ENCODE results near the gene SARS2.
"Not testable (repeated sequence)": the region's sequence is repeated elsewhere in the genome, so short reads cannot be mapped to it uniquely, and the experiment has no call there.

The SARS2 gene

DNA sequence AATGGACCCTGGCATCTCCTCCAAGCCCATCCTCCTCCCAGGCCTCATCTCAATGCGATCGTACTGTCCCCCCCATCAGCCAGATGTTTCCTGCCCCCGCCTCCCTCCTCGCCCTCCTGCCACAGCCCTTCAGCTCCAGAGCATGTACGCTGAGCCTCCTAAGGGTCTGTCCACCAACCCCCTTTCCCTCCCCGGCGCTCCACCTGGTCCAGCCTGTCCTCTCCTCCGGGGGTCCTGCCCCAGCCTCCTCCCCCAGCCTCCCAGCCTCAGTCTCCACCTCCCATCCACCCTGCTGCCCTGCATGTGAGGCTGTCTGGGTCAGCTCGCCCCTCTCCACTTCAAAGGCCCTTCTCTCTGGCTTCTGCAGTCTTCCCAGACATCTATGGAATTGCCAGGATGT lies 35.6 kb downstream of the SARS2 start:
- TF ChIP-seq CTCF (conservative IDR thresholded peaks at IDR 0.05) = no peak
- H3K27ac ChIP-seq = no peak overlapping the region

GRCh38 chr19:38893341-38893771 lies 37.2 kb downstream of the SARS2 start:
- TF ChIP-seq CTCF (conservative IDR thresholded peaks at IDR 0.05) = no peak
- H3K27ac ChIP-seq = no peak overlapping the region

DNA sequence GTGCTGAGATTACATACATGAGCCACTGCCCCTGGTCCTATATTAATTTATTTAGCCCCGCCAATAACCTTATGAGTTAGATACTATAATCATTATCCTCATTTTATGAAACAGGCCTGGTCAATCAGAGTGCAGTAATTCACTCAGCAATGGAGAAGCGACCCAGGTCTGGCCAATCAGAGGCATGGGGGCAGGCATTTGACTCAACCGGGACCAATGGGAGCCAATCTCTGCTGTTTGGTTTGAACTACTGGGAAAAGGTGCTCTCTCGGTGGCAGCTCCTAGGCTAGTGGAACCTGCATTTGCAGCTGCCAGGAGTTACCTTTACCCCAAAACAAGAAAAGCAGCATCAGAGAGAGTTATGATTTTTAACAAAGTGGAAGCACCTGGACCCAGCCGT lies 37.7 kb downstream of the SARS2 start:
- TF ChIP-seq CTCF (conservative IDR thresholded peaks at IDR 0.05) = no peak
- H3K27ac ChIP-seq = no peak overlapping the region

DNA sequence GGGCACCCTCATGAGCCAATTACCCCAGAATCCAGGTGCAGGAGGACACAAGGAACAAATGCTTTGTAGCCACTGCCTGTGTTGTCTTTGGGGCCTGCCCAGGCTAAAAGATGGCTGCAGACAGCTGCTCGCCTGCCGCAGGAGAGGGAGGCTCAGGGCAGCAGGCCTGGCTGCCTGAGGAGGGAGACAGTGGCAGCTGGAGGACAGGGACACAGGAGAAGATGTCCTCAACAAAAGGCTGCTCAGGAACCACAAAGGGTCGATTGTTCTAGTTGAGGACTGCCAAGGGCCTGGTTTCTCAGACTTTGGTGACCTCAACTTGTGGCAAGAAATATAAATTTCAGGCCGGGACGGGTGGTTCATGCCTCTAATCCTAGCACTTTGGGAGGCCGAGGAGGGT lies 38.8 kb downstream of the SARS2 start:
- H3K27ac ChIP-seq = no peak overlapping the region
- TF ChIP-seq CTCF (conservative IDR thresholded peaks at IDR 0.05) = no peak

DNA sequence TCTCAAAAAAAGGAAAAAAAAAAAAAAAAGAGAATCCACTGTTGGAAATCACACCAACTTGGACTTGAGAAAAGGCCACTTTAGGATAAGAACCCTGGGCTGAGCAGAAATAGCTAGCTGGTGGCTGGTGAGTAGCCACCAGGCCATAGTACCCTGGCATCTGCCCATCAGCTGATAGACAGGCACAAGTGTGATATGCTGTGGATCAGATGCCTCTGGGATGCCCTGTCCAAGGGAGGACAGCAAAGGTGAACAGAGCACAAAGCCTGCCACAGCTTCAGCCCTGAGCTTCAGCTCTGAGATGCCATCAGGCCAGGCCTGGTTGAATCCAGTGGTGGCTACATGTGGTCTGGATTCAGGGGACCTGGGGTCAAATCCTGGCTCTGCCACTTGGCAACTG lies 39.9 kb downstream of the SARS2 start:
- H3K27ac ChIP-seq = no peak overlapping the region
- no peak for TF ChIP-seq CTCF (conservative IDR thresholded peaks at IDR 0.05)

- TF ChIP-seq CTCF (conservative IDR thresholded peaks at IDR 0.05) = no peak
- no peak overlapping the region for H3K27ac ChIP-seq
Observed at GRCh38 chr19:38889803-38890202, 40.8 kb downstream of the SARS2 start.

DNA sequence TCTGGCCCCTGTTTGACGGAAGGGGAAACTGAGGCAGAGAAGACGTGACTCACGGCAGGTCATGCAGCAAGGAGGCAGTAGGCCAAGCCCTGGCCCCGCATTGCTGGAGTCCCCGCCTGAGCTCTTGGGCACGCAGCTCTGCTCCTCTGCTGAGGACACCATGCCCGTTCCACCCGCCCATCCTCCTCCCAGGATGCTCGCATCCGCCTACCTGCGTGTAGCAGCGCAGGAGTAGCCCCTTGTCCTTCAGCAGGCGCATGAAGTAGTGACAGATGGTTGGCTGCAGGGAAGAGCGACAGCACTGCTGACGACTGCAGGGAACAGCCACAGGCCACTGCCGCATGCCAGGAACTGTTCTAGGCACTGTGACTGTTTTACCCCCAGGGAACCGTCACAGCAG lies 41.7 kb downstream of the SARS2 start:
- no peak for TF ChIP-seq CTCF (conservative IDR thresholded peaks at IDR 0.05)
- H3K27ac ChIP-seq = no peak overlapping the region

DNA sequence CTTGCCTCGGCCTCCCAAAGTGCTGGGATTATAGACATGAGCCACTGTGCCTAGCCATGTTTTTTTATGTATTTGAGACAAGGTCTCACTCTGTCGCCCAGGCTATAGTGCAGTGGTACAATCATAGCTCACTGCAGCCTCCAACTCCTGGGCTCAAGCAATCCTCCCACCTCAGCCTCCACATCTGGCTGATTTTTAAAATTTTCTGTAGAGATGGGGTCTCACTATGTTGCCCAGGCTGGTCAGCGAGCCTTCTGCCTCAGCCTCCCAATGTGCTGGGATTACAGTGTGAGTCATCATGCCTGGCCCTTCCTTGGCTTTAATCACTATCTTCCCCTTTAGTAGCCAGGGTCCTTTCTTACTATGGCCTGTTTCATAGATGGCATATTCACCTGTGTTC lies 45.9 kb downstream of the SARS2 start:
- not testable (repeated sequence) for H3K27ac ChIP-seq

Measured in VCaP (cell line).